ENCODE measurements around the gene ACSM2A. TPM values are rescaled to one million over a fixed set of nuclear protein-coding genes. Genes with fewer than 3 reads are reported as not detected.
"Not testable (repeated sequence)": the region's sequence is repeated elsewhere in the genome, so short reads cannot be mapped to it uniquely, and the experiment has no call there.

ACSM2A gene
- total RNA-seq: under 1 TPM in 2 of 4 donors, not detected in 2; 0.23 to 0.86 TPM

GRCh38 chr16:20451364-20451763, at the start of gene ACSM2A:
Gene ACSM2A, plus strand, starts transcription at chr16:20451521. Its CDS starts 8,594 bp downstream, at chr16:20460115.
- H3K27me3 ChIP-seq; H3K36me3 ChIP-seq; intact Hi-C loops (cut with DNase I; ENCODE audit: low total_unique reads); H3K4me1 ChIP-seq; H3K9me3 ChIP-seq; H3K4me3 ChIP-seq; H3K27ac ChIP-seq; ATAC-seq; in situ Hi-C loops (cut with MboI; ENCODE audit: low sequenced_read_pairs in 4 of 4); DNase-seq: not testable (repeated sequence)

DNA sequence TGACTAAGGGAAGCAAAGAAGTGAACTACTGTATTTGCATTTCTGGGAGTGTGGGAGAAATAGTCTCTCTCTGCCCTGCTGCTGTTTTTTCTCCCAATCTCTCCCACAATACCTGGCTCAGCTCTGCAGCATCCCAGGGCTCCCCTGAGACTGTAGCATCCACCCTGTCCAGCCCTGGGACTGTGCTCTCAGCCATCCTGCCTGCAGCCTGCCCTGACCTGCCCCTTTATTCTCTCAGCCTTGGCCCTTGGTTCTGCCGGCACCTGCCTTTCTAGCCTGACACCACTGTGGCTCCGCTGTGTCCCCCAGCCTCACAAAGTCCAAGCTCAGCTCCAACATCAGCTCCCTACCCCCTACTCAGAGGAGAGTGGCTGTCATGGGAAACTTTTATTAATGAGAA, 48.7 kb upstream of the ACSM2A start:
- Histone ChIP-seq H3K9me3 (no peaks in the 10 kb centered on the region), H3K4me3 (no peak overlapping the region), H3K27me3 (no peaks in the 10 kb centered on the region), H3K4me1 (no peaks in the 10 kb centered on the region), H3K36me3 (no peaks in the 10 kb centered on the region), H3K27ac (no peak overlapping the region)
- TF ChIP-seq POLR2A (IDR thresholded peaks at IDR 0.05): no peak
- TF ChIP-seq, protein P1, sequence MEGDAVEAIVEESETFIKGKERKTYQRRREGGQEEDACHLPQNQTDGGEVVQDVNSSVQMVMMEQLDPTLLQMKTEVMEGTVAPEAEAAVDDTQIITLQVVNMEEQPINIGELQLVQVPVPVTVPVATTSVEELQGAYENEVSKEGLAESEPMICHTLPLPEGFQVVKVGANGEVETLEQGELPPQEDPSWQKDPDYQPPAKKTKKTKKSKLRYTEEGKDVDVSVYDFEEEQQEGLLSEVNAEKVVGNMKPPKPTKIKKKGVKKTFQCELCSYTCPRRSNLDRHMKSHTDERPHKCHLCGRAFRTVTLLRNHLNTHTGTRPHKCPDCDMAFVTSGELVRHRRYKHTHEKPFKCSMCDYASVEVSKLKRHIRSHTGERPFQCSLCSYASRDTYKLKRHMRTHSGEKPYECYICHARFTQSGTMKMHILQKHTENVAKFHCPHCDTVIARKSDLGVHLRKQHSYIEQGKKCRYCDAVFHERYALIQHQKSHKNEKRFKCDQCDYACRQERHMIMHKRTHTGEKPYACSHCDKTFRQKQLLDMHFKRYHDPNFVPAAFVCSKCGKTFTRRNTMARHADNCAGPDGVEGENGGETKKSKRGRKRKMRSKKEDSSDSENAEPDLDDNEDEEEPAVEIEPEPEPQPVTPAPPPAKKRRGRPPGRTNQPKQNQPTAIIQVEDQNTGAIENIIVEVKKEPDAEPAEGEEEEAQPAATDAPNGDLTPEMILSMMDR (IDR thresholded peaks at IDR 0.05 in 4 of 5, conservative IDR thresholded peaks at IDR 0.05 in 1 of 5): no peak
- no peak for DNase-seq
- intact Hi-C loops (cut with DNase I; ENCODE audit: low total_unique reads) (no loop called here), in situ Hi-C loops (cut with MboI; ENCODE audit: low sequenced_read_pairs in 4 of 4) (no loop called here)
- no peak for ATAC-seq

GRCh38 chr16:20404637-20405036, 46.7 kb upstream of the ACSM2A start, which contains the start of gene PDILT:
Gene PDILT, minus strand, starts transcription at chr16:20404737. Its CDS starts 5,437 bp downstream, at chr16:20399300.
- ATAC-seq (no peak), DNase-seq (no peak)
- Histone ChIP-seq H3K36me3 (no peaks in the 10 kb centered on the region), H3K4me1 (no peaks in the 10 kb centered on the region), H3K9me3 (no peaks in the 10 kb centered on the region), H3K27ac (no peak within 1 kb of the TSS), H3K27me3 (no peaks in the 10 kb centered on the region), H3K4me3 (no peak within 1 kb of the TSS)
- in situ Hi-C loops (cut with MboI; ENCODE audit: low sequenced_read_pairs in 4 of 4) (no loop called here), intact Hi-C loops (cut with DNase I; ENCODE audit: low total_unique reads) (no loop called here)
- TF ChIP-seq, protein P1 (IDR thresholded peaks at IDR 0.05 in 4 of 5, conservative IDR thresholded peaks at IDR 0.05 in 1 of 5): no peak

DNA sequence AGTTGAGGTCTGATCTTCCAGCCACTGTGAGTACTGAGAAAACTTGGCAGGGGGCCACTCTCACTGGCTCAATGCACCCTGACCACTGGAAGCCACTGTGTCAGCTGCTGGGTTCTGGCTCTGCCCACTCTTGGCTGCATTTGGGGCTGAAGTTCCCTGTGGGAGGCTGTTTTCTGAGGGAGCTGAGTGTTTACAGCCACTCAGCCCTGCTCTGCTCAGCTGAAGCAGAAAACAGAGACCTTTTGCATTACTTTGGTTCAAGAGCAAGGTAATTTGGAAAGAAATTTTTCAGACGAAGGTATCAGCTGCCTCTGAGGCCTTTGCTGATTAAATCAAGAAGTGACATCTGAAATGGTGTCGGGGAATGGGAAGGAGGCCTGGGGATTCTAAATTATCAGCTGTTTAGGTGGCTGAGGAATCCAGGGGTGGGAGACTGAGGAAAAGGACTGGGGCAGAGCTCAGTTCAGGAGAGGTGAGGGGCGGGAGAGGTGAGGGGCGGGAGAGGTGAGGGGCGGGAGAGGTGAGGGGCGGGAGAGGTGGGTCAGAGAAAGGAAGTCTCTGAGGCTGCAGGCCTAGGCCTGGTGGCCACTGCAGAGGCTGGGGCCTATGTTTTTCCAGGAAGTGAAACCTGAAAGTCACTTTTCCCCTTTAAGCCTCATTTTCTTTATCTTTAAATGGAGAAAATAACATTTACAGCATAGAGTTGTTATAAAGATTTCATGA, 41.8 kb upstream of the ACSM2A start, which contains the start of gene ACSM5:
Gene ACSM5 (plus strand): TSS at position 137 of the 723 bp plus-strand sequence. CDS start 1,951 bp downstream, outside the sequence.
- intact Hi-C loops (cut with DNase I; ENCODE audit: low total_unique reads): no loop called here
- in situ Hi-C loops (cut with MboI; ENCODE audit: low sequenced_read_pairs in 4 of 4): no loop called here
- Histone ChIP-seq H3K4me3 (peak within 1 kb of the TSS; percentile 16 to 40 (median 29)), H3K4me1 (no peaks in the 10 kb centered on the region), H3K9me3 (no peaks in the 10 kb centered on the region), H3K27ac (peak within 1 kb of the TSS; percentile 8 to 79 (median 54)), H3K36me3 (no peaks in the 10 kb centered on the region), H3K27me3 (no peaks in the 10 kb centered on the region)
- ATAC-seq (peak; percentile 96), DNase-seq (peak; percentile 65 to 85)
- TF ChIP-seq, protein P1 (IDR thresholded peaks at IDR 0.05 in 4 of 5, conservative IDR thresholded peaks at IDR 0.05 in 1 of 5): no peak
- peak in 1 of 2 donors; percentile 29 for TF ChIP-seq POLR2A (IDR thresholded peaks at IDR 0.05)

DNA sequence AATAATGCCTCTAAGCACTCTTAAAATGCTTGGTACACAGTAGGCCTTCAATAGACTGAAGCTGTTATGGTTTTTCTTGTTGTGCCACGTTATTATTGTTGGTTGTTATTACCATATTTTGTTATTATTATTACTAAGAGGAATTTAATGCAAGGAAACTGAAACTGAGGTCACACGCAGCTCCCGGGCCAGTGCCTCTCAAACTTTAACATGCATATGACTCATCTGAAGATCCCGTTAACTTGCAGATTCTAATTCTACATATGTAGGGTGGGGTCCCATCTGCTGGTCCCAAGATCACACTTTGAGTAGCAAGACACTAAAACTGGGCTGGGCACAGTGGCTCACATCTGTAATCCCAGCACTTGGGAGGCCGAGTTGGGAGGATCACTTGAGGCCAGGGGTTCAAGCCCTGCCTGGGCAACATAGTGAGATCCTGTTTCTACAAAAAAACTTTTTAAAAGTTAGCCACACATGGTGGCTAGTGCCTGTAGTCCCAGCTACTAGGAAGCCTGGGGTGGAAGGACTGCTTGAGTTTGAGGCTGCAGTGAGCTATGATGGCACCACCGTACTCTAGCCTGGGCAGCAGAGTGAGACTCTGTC, 41.1 kb upstream of the ACSM2A start:
- in situ Hi-C loops (cut with MboI; ENCODE audit: low sequenced_read_pairs in 4 of 4): no loop called here
- peak in 1 of 2 donors; percentile 22 for ATAC-seq
- no peak for DNase-seq
- intact Hi-C loops (cut with DNase I; ENCODE audit: low total_unique reads): no loop called here
- Histone ChIP-seq H3K36me3 (no peaks in the 10 kb centered on the region), H3K9me3 (no peaks in the 10 kb centered on the region), H3K27me3 (no peaks in the 10 kb centered on the region), H3K27ac (peak overlapping the region in 3 of 4 donors; percentile 37 to 79 (median 70)), H3K4me3 (peak overlapping the region; percentile 16 to 36 (median 27)), H3K4me1 (no peaks in the 10 kb centered on the region)
- no peak for TF ChIP-seq POLR2A (IDR thresholded peaks at IDR 0.05)
- TF ChIP-seq, protein P1 (IDR thresholded peaks at IDR 0.05 in 4 of 5, conservative IDR thresholded peaks at IDR 0.05 in 1 of 5): no peak

Measured in gastrocnemius medialis (tissue), 4 donors.